ENCODE results near the gene AFF3.

The AFF3 gene

GRCh38 chr2:99522157-99522556 is 620.2 kb downstream of the AFF3 start:
- H2BK12ac ChIP-seq (ENCODE audit: low read length in 2 of 2) = no peak overlapping the region
- peak overlapping the region in 1 of 2 experiments; percentile 28 for H3K14ac ChIP-seq (ENCODE audit: low read length in 2 of 2)
- no peaks in the 10 kb centered on the region for H3K4me1 ChIP-seq (ENCODE audit: control insufficient read depth, insufficient read depth, low read depth, low read length)

GRCh38 chr2:99520813-99521212 is 621.6 kb downstream of the AFF3 start:
- Histone ChIP-seq H3K27ac (ENCODE audit: low read length, poor library complexity, severe bottlenecking) (no peak overlapping the region), H3K23ac (ENCODE audit: low read length in 2 of 2) (no peak overlapping the region), H3K9ac (ENCODE audit: low read length) (no peak overlapping the region), H3K9me3 (ENCODE audit: control insufficient read depth, low read length) (no peaks in the 10 kb centered on the region), H2AK5ac (ENCODE audit: low read length, severe bottlenecking) (no peak overlapping the region), H3K4me2 (ENCODE audit: low read length, poor library complexity, severe bottlenecking) (no peak overlapping the region), H3K36me3 (ENCODE audit: control insufficient read depth in 1 of 2, insufficient read depth in 2 of 2, low read depth in 1 of 2, low read length in 2 of 2) (no peaks in the 10 kb centered on the region), H3K4me1 (ENCODE audit: control insufficient read depth, insufficient read depth, low read depth, low read length) (no peaks in the 10 kb centered on the region), H2AFZ (ENCODE audit: low read depth, low read length) (no peak overlapping the region), H2BK5ac (ENCODE audit: low read depth, low read length, poor library complexity, severe bottlenecking) (no peak overlapping the region), H3K79me1 (replicated peaks; ENCODE audit: low read length, poor library complexity, severe bottlenecking) (no peaks in the 10 kb centered on the region), H2BK12ac (ENCODE audit: low read length in 2 of 2) (no peak overlapping the region), H2BK15ac (ENCODE audit: low read depth, poor library complexity, severe bottlenecking) (no peak overlapping the region), H2BK120ac (ENCODE audit: low read depth, low read length) (no peak overlapping the region), H4K8ac (ENCODE audit: low read length) (no peak overlapping the region), H3K27me3 (ENCODE audit: control insufficient read depth in 1 of 2, insufficient read depth in 1 of 2, low read length in 2 of 2) (peaks cover 0 to 3% of the 10 kb centered on the region in 2 experiments), H3K4me3 (ENCODE audit: insufficient read depth in 1 of 2, low read depth in 1 of 2, low read length in 2 of 2) (no peak overlapping the region), H4K91ac (ENCODE audit: low read length) (no peak overlapping the region), H3K14ac (ENCODE audit: low read length in 2 of 2) (no peak overlapping the region), H3K4ac (ENCODE audit: low read depth in 1 of 2, low read length in 2 of 2) (no peak overlapping the region), H3K18ac (ENCODE audit: low read depth in 1 of 2, low read length in 2 of 2) (no peak overlapping the region)
- DNase-seq = no peak
- WGBS = 81% methylated on average over 3 of the region's 3 CpGs

More at GRCh38 chr2:99522157-99522556, 620.2 kb downstream of the AFF3 start:
- Histone ChIP-seq H2BK120ac (ENCODE audit: low read depth, low read length) (no peak overlapping the region), H3K4ac (ENCODE audit: low read depth in 1 of 2, low read length in 2 of 2) (no peak overlapping the region), H3K9ac (ENCODE audit: low read length) (no peak overlapping the region), H2BK15ac (ENCODE audit: low read depth, poor library complexity, severe bottlenecking) (no peak overlapping the region), H3K4me2 (ENCODE audit: low read length, poor library complexity, severe bottlenecking) (no peak overlapping the region), H3K23ac (ENCODE audit: low read length in 2 of 2) (no peak overlapping the region), H3K27ac (ENCODE audit: low read length, poor library complexity, severe bottlenecking) (no peak overlapping the region), H3K4me3 (ENCODE audit: insufficient read depth in 1 of 2, low read depth in 1 of 2, low read length in 2 of 2) (no peak overlapping the region), H4K8ac (ENCODE audit: low read length) (no peak overlapping the region), H3K79me1 (replicated peaks; ENCODE audit: low read length, poor library complexity, severe bottlenecking) (no peaks in the 10 kb centered on the region), H3K27me3 (ENCODE audit: control insufficient read depth in 1 of 2, insufficient read depth in 1 of 2, low read length in 2 of 2) (peaks cover 0 to 6% of the 10 kb centered on the region in 2 experiments), H2BK5ac (ENCODE audit: low read depth, low read length, poor library complexity, severe bottlenecking) (no peak overlapping the region), H2AK5ac (ENCODE audit: low read length, severe bottlenecking) (no peak overlapping the region), H2AFZ (ENCODE audit: low read depth, low read length) (no peak overlapping the region), H3K9me3 (ENCODE audit: control insufficient read depth, low read length) (no peaks in the 10 kb centered on the region), H4K91ac (ENCODE audit: low read length) (no peak overlapping the region), H3K36me3 (ENCODE audit: control insufficient read depth in 1 of 2, insufficient read depth in 2 of 2, low read depth in 1 of 2, low read length in 2 of 2) (no peaks in the 10 kb centered on the region), H3K18ac (ENCODE audit: low read depth in 1 of 2, low read length in 2 of 2) (no peak overlapping the region)
- WGBS = 84% methylated on average over 2 of the region's 2 CpGs
- DNase-seq = no peak

- Histone ChIP-seq H3K36me3 (ENCODE audit: control insufficient read depth in 1 of 2, insufficient read depth in 2 of 2, low read depth in 1 of 2, low read length in 2 of 2) (no peaks in the 10 kb centered on the region), H3K14ac (ENCODE audit: low read length in 2 of 2) (no peak overlapping the region), H3K4ac (ENCODE audit: low read depth in 1 of 2, low read length in 2 of 2) (no peak overlapping the region), H3K27ac (ENCODE audit: low read length, poor library complexity, severe bottlenecking) (no peak overlapping the region), H3K4me3 (ENCODE audit: insufficient read depth in 1 of 2, low read depth in 1 of 2, low read length in 2 of 2) (no peak overlapping the region), H2BK5ac (ENCODE audit: low read depth, low read length, poor library complexity, severe bottlenecking) (no peak overlapping the region), H2BK12ac (ENCODE audit: low read length in 2 of 2) (no peak overlapping the region), H3K4me2 (ENCODE audit: low read length, poor library complexity, severe bottlenecking) (no peak overlapping the region), H2BK15ac (ENCODE audit: low read depth, poor library complexity, severe bottlenecking) (no peak overlapping the region), H3K4me1 (ENCODE audit: control insufficient read depth, insufficient read depth, low read depth, low read length) (no peaks in the 10 kb centered on the region), H2AFZ (ENCODE audit: low read depth, low read length) (no peak overlapping the region), H3K18ac (ENCODE audit: low read depth in 1 of 2, low read length in 2 of 2) (no peak overlapping the region), H3K79me1 (replicated peaks; ENCODE audit: low read length, poor library complexity, severe bottlenecking) (no peaks in the 10 kb centered on the region), H3K23ac (ENCODE audit: low read length in 2 of 2) (no peak overlapping the region), H2AK5ac (ENCODE audit: low read length, severe bottlenecking) (no peak overlapping the region), H4K8ac (ENCODE audit: low read length) (no peak overlapping the region), H3K27me3 (ENCODE audit: control insufficient read depth in 1 of 2, insufficient read depth in 1 of 2, low read length in 2 of 2) (peaks cover 0 to 3% of the 10 kb centered on the region in 2 experiments), H3K9ac (ENCODE audit: low read length) (no peak overlapping the region), H4K91ac (ENCODE audit: low read length) (no peak overlapping the region), H2BK120ac (ENCODE audit: low read depth, low read length) (no peak overlapping the region), H3K9me3 (ENCODE audit: control insufficient read depth, low read length) (no peaks in the 10 kb centered on the region)
- WGBS = 95% methylated on average over 4 of the region's 4 CpGs
- no peak for DNase-seq
Measured at GRCh38 chr2:99520195-99520594, 622.2 kb downstream of the AFF3 start.

GRCh38 chr2:99514357-99514756 is 628.0 kb downstream of the AFF3 start:
- Histone ChIP-seq H2BK12ac (ENCODE audit: low read length in 2 of 2) (no peak overlapping the region), H3K4ac (ENCODE audit: low read depth in 1 of 2, low read length in 2 of 2) (no peak overlapping the region), H3K14ac (ENCODE audit: low read length in 2 of 2) (no peak overlapping the region), H2BK5ac (ENCODE audit: low read depth, low read length, poor library complexity, severe bottlenecking) (no peak overlapping the region), H2BK15ac (ENCODE audit: low read depth, poor library complexity, severe bottlenecking) (no peak overlapping the region), H2AFZ (ENCODE audit: low read depth, low read length) (no peak overlapping the region), H3K27me3 (ENCODE audit: control insufficient read depth in 1 of 2, insufficient read depth in 1 of 2, low read length in 2 of 2) (peaks cover 0 to 6% of the 10 kb centered on the region in 2 experiments), H3K4me3 (ENCODE audit: insufficient read depth in 1 of 2, low read depth in 1 of 2, low read length in 2 of 2) (no peak overlapping the region), H3K23ac (ENCODE audit: low read length in 2 of 2) (no peak overlapping the region), H3K36me3 (ENCODE audit: control insufficient read depth in 1 of 2, insufficient read depth in 2 of 2, low read depth in 1 of 2, low read length in 2 of 2) (no peaks in the 10 kb centered on the region), H4K8ac (ENCODE audit: low read length) (no peak overlapping the region), H2AK5ac (ENCODE audit: low read length, severe bottlenecking) (no peak overlapping the region), H3K9ac (ENCODE audit: low read length) (no peak overlapping the region), H3K9me3 (ENCODE audit: control insufficient read depth, low read length) (no peaks in the 10 kb centered on the region), H3K79me1 (replicated peaks; ENCODE audit: low read length, poor library complexity, severe bottlenecking) (no peaks in the 10 kb centered on the region), H3K4me2 (ENCODE audit: low read length, poor library complexity, severe bottlenecking) (no peak overlapping the region), H3K27ac (ENCODE audit: low read length, poor library complexity, severe bottlenecking) (no peak overlapping the region), H2BK120ac (ENCODE audit: low read depth, low read length) (no peak overlapping the region), H3K4me1 (ENCODE audit: control insufficient read depth, insufficient read depth, low read depth, low read length) (no peaks in the 10 kb centered on the region), H4K91ac (ENCODE audit: low read length) (no peak overlapping the region), H3K18ac (ENCODE audit: low read depth in 1 of 2, low read length in 2 of 2) (no peak overlapping the region)
- DNase-seq = no peak
- 100% methylated on average over 2 of the region's 4 CpGs for WGBS

All from mesenchymal stem cell (in vitro differentiated cells and primary cell).